NCI-H2227 (cell line): ENCODE data around the gene ACBD5.
"Not testable (repeated sequence)": the region's sequence is repeated elsewhere in the genome, so short reads cannot be mapped to it uniquely, and the experiment has no call there.

Experiments used
- DNase-seq: peaks from one replicate; lab custom pipeline; 2025; ENCODE audit not compliant: unreplicated experiment; lab: John Stamatoyannopoulos, UW

The ACBD5 gene

GRCh38 chr10:27240212-27241009 lies at the start of gene ACBD5:
Gene ACBD5 (minus strand): TSS chr10:27240797. CDS start chr10:27240688, 109 bp downstream.
- peak; percentile 68 for DNase-seq

GRCh38 chr10:27285093-27285492 lies 44.5 kb upstream of the ACBD5 start:
- DNase-seq: no peak

DNA sequence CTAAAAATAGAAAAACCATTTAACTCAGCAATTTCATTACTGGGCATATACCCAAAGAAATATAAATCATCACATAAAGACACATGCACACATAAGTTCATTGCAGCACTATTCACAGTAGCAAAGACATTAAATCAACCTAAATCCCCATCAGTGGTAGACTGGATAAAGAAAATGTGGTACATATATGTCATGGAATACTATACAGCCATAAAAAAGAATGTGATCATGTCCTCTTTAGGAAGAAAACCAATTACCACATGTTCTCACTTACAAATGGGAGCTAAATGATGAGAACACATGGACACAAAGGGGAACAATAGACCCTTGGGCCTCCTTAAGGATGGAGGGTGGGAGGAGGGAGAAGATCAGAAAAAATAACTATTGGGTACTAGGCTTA lies 36.0 kb upstream of the ACBD5 start:
- DNase-seq: no peak

DNA sequence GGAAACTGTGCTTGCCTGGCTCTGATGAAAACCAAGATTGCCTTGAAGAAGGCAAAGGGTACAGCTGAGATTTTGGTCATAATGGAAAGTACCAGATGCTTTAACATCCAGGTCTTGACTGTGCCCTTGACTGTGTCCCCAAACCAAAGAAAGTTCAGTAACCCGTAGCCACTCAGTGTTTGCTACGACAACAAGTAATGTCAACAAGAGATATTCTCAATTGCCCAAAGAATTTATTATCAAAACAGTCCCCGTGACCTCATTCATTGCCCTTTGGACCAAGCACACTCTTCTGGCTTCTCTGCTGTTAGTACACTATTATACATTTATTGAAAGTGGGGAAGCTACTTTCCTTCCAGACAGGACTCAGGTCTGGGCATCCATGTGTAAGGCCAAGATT lies 25.4 kb upstream of the ACBD5 start:
- DNase-seq: not testable (repeated sequence)

DNA sequence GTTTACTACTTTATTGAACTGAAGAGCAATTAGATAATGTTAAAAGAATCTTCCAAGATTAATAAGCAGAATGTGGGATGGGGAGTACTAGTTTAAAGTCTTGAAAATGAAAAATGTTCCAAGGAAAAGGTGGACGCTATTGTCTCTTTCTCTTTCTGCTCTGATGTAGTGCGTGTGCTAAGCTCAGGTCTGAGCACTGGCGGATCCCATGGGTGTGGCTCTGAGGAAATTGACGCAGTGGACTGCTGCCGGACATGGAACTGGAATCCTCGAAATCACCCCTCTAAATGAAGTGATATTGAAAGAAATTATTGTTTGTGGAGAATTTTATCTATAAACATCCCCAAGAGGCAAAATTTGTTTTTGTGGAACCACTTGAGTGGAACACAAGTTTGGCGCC lies 22.2 kb upstream of the ACBD5 start:
- not testable (repeated sequence) for DNase-seq

GRCh38 chr10:27258838-27259812 lies 18.5 kb upstream of the ACBD5 start:
- peak; percentile 8 for DNase-seq

- DNase-seq: no peak
Measured at GRCh38 chr10:27258492-27258837, 17.9 kb upstream of the ACBD5 start.

- no peak for DNase-seq
Measured at GRCh38 chr10:27256299-27257189, 15.9 kb upstream of the ACBD5 start.

DNA sequence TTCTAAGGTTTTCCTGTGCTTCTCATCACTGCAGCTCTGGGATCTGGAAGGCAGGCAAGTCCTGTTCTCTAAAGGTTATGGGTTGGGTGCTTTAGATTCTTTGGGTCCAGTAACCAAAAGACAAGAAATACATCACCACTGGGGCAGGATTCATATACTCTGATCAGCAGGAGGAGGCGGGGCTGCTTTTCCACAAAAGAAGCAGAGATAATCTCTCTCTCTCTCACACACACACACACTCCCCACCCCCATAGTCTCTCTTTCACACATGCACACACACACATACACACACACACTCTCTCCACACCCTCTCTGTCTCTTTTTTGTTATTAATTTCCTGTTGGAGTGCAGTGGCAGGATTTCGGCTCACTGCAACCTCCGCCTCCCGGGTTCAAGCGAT lies 13.0 kb upstream of the ACBD5 start:
- no peak for DNase-seq

GRCh38 chr10:27252267-27253000 lies 11.8 kb upstream of the ACBD5 start:
- DNase-seq: peak; percentile 77

DNA sequence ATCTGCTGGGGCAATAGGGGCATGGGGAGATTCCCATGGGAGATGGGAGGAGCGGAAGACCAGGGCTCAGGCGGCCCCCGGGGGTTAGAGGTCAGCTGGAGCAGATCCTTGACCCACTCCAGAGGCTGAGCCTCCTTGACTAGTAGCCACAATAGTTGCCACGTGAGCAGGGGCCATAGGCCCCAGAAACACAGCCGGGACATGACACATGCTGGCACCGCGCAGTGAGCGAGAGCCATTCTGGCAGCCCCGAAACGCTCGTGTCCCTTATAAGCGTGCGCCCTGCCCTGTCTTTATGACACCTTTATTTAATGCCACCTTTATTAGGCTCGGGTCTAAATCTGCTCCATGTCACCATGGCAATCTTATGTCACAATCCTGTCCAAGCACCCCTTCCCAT lies 11.0 kb upstream of the ACBD5 start:
- DNase-seq: no peak

GRCh38 chr10:27248215-27248614 lies 7.6 kb upstream of the ACBD5 start:
- DNase-seq: no peak

DNA sequence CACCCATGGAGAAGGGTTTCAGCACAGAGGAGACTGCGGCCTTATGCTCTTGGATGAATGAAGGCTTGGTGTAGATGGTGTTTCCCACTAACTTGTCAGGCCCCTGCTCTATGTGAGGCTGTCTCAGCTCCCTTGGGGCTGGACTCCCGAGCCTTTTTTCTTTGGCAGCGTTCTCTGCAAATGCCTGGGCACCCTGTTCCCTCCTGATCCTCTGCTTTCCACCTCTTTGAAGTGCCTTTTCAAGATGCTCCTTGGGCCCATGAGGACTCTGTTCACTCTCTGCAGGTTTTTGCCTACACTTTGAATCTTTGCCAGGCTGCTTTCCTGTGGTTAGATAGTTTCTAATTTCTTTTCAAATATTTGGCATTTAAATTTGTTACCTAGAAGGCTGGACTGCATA lies 6.8 kb upstream of the ACBD5 start:
- no peak for DNase-seq

GRCh38 chr10:27247006-27247405 lies 6.4 kb upstream of the ACBD5 start:
- no peak for DNase-seq

GRCh38 chr10:27245836-27246235 lies 5.2 kb upstream of the ACBD5 start:
- DNase-seq: no peak

GRCh38 chr10:27244976-27245375 lies 4.4 kb upstream of the ACBD5 start:
- no peak for DNase-seq

- DNase-seq: peak; percentile 47
Measured at GRCh38 chr10:27242951-27243551, 2.5 kb upstream of the ACBD5 start.

GRCh38 chr10:27242473-27242950 lies 1.9 kb upstream of the ACBD5 start:
- no peak for DNase-seq

- peak; percentile 95 for DNase-seq
Measured at GRCh38 chr10:27241652-27242472, 1.3 kb upstream of the ACBD5 start.
